Measurements from ENCODE around the gene ENTR1.
A peak's percentile ranks its signal among the peaks of the same experiment; 100 is the strongest.

ENTR1 gene

GRCh38 chr9:136410500-136411287, at the start of gene ENTR1, which contains the start of gene PMPCA:
TSS of gene ENTR1 (minus strand) at chr9:136410614. CDS start at chr9:136410397, 217 bp downstream.
TSS of gene PMPCA (plus strand) at chr9:136410658. CDS start at chr9:136410669, 11 bp downstream.
- peak; percentile 42 for DNase-seq

- no peak for DNase-seq
Observed at GRCh38 chr9:136459425-136459824, 49.0 kb upstream of the ENTR1 start.

- no peak for DNase-seq
Observed at GRCh38 chr9:136457326-136457725, 46.9 kb upstream of the ENTR1 start.

- DNase-seq = no peak
Observed at GRCh38 chr9:136456258-136456657, 45.8 kb upstream of the ENTR1 start.

- no peak for DNase-seq
Observed at GRCh38 chr9:136455043-136456002, 44.9 kb upstream of the ENTR1 start.

GRCh38 chr9:136454026-136454796, 43.8 kb upstream of the ENTR1 start:
- no peak for DNase-seq

- no peak for DNase-seq
Observed at GRCh38 chr9:136453326-136453725, 42.9 kb upstream of the ENTR1 start.

GRCh38 chr9:136451221-136451877, 40.9 kb upstream of the ENTR1 start:
- DNase-seq = no peak

GRCh38 chr9:136448655-136449054, 38.2 kb upstream of the ENTR1 start:
- DNase-seq = no peak

GRCh38 chr9:136447173-136447778, 36.9 kb upstream of the ENTR1 start:
- DNase-seq = no peak

- DNase-seq = no peak
Observed at GRCh38 chr9:136445799-136446198, 35.4 kb upstream of the ENTR1 start.

GRCh38 chr9:136444102-136444501, 33.7 kb upstream of the ENTR1 start:
- no peak for DNase-seq

GRCh38 chr9:136443687-136444086, 33.3 kb upstream of the ENTR1 start:
- DNase-seq = no peak

- no peak for DNase-seq
Observed at GRCh38 chr9:136443087-136443486, 32.7 kb upstream of the ENTR1 start.

GRCh38 chr9:136442265-136442664, 31.9 kb upstream of the ENTR1 start:
- DNase-seq = no peak

- no peak for DNase-seq
Observed at GRCh38 chr9:136441681-136442245, 31.3 kb upstream of the ENTR1 start.

- no peak for DNase-seq
Observed at GRCh38 chr9:136441191-136441680, 30.8 kb upstream of the ENTR1 start.

- no peak for DNase-seq
Observed at GRCh38 chr9:136439481-136440408, 29.3 kb upstream of the ENTR1 start, which contains the start of gene INPP5E. TSS of gene INPP5E (minus strand) at chr9:136439845. CDS start at chr9:136439419, 426 bp downstream.

GRCh38 chr9:136438548-136439480, 28.4 kb upstream of the ENTR1 start:
- no peak for DNase-seq

Data from NCI-H1694 (cell line).